Hematopoietic multipotent progenitor cell (in vitro differentiated cells): ENCODE results near the gene ANKRD2. TPM values are rescaled to one million over a fixed set of nuclear protein-coding genes. Genes with fewer than 3 reads are reported as not detected.

Experiments
- DNase-seq, 3 donors: peaks; one replicate each; pipeline ENCODE4 v3.0.0-alpha.2; 2011 to 2015; ENCODE audit warnings: low read depth in 2 of 3, low spot score in 2 of 3
- total RNA-seq: library from RNA; depleted of rRNA; stranded (reverse); fragments of >200 nt; gene quantifications from one replicate; pipeline ENCODE4 v1.2.3, GENCODE V29; 2012

The ANKRD2 gene
- total RNA-seq, 1 donor: not detected

- no peak for DNase-seq
Observed at GRCh38 chr10:97590082-97590747, 17.6 kb downstream of the ANKRD2 start.

DNA sequence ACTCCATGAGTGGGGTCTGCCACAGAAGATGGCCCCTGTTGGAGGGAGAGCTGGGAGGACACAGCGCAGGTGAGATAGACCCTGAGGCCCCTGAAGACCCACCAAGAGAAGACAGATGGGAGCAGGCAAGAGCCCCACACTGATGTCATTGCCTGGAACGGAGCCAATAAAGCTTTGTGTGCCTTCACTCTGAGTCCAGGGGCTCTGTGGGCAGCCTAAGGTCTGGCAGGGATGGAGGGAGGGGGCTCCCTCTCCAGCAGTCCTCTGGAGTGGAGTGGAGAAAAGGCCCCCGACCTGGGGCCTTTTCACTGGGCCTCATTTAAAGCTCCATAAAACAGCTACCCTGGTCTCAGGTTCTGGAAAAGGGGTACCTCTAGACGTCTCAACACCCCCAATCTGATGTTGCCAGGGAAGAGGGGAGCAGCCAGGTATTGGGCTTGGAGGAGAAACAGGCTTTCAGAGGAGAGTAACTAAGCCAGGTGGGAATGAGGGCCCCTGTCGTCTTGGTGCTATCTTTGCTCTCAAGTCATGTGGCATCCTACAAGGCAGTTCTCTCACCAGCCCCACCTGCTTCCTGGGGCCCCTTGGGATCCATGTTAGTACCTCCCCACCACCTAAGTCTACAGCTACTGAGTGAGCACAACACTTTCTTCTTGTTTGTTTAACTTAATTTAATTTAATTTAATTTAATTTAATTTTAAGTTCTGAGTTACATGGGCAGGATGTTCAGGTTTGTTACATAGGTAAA is 18.3 kb downstream of the ANKRD2 start:
- no peak for DNase-seq

GRCh38 chr10:97593421-97593820 is 20.8 kb downstream of the ANKRD2 start:
- DNase-seq: no peak

GRCh38 chr10:97596101-97597082 is 23.8 kb downstream of the ANKRD2 start:
- no peak for DNase-seq

DNA sequence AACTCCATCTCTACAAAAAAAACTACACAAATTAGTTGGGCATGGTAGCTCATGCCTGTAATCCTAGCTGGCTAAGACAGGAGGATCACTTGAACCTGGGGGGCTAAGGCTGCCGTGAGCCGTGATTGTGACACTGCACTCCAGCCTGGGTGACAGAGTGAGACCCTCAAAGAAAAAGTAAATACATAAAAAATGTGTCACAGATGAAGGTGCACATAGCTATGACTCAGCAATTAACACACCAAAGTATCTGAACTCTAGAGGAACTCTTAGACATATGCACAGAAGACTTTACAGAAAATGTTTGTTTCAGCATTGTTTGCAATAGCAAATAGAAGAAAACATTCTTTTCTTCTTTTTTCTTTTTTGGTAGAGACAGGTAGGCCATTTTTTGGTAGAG is 25.2 kb downstream of the ANKRD2 start:
- peak in 1 of 3 donors; percentile 20 for DNase-seq

GRCh38 chr10:97598407-97599271 is 26.1 kb downstream of the ANKRD2 start:
- no peak for DNase-seq

DNA sequence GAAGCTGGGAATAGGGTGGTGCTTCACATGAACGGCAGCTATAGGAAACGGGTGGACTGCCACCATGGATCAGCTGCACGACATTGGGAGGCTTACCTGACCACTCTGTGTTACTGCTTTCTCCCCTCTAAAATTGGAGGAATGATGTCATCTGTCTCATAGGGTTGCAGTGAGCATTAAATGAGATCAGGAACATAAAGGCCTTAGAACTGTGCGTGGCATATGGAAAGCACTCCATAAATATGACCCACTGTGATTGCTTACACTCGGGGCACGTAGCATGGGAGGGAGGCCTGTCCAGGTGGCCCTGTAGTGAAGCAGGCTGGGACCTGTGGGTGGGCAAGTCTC is 26.7 kb downstream of the ANKRD2 start:
- no peak for DNase-seq

- no peak for DNase-seq
Observed at GRCh38 chr10:97600616-97601015, 28.0 kb downstream of the ANKRD2 start.

GRCh38 chr10:97601268-97602215 is 29.0 kb downstream of the ANKRD2 start:
- DNase-seq: no peak

DNA sequence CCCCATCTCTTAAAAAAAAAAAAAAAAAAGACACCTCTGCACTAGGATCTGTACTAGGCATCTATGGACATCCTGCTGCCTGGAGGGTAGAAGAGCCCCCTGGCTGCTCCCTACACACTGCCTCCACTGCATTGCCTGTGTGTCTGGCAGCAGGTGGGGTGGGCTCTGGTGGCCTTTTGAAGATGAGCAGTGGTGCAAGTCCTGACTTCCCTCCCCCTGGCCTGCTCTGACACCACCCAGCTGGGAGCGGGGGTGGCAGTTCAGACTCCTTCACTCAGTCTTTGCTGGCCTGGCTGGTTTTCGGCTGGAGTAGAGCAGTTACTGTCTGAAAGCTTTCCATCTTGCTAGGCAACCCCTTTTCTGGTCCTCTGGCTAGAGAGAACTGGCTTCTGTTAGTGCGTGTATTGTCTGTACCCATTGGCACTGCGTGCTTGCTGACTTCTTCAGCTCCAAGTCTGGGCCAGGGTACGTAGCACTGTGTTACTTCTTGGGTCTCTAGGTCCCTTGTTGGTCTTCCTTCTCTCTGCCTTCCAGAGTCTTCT is 34.6 kb downstream of the ANKRD2 start:
- no peak for DNase-seq

- no peak for DNase-seq
Observed at GRCh38 chr10:97608991-97609561, 36.5 kb downstream of the ANKRD2 start.

GRCh38 chr10:97611473-97611872 is 38.9 kb downstream of the ANKRD2 start:
- DNase-seq: no peak

DNA sequence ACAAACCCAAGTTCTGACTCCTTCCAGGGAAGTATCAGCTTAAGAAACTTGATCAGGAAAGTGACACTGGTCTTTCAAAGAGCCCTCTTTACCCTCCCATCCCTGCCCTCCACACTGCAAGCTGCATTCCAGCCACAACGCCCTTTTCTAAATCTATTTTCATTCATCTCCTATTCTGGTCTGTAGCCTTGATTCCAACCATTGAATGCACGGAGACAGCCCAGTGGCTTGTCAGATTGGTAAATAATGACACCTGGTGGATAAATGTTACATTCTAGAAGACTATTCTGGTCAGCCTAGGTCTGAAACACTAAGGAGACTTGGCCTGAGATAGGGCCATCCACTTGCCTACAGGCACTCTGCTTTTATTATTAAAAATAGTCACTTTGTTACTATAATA is 39.8 kb downstream of the ANKRD2 start:
- peak in 1 of 3 donors; percentile 38 for DNase-seq

GRCh38 chr10:97618285-97618684 is 45.7 kb downstream of the ANKRD2 start:
- DNase-seq: no peak

DNA sequence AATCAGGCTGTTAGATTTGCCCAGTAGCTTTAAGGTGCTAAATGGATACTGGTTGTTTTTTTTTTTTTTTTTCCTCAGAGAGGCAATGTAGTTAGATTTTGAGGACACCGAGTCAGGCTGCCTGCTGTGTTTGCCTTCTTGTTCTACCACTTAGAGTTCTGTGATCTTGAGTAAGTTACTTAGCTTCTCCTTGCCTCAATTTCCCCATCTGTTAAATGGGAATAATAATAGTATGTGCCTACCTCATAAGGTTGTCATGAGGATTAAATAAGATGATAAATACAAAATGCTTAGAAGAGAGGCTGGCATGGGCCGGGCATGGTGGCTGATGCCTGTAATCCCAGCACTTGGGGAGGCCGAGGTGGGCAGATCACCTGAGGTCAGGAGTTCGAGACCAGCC is 46.2 kb downstream of the ANKRD2 start:
- DNase-seq: no peak

GRCh38 chr10:97623277-97623676 is 50.7 kb downstream of the ANKRD2 start:
- no peak for DNase-seq

DNA sequence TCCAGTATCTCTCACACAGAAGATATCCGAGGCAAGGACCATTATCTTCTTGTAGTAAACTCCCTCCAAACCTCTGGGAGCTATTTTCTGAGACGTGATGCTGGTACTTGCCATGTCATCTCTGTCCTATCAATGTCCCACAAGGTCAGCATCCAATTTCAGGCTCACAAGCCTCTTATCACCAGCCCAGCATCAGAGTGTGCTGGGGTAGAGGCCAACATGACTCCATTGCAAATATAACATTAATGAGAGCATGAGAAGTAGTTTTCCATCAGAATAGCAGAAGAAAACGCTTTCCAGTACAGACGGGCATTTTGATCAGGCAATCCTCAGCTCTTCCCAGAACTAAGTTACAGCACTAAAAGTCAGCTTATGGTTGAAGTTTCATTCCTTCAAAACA is 55.2 kb downstream of the ANKRD2 start:
- DNase-seq: no peak

DNA sequence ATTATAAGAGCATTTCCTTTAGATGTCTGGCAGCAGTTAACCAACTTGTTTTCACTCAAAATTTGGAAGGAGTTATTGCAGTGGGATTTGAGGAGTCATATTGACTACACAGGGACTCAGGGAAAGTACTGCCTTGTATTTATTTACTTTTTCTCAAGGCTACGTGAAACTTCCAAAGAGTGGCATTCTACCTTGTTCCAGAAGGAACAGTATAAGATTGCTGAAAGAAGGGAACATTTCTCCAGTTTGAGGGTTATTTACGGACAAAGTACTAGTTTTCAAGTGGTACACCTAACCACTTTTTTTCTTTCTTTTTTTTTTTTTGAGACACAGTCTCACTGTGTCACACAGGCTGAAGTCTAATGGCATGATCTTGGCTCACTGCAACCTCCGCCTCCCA is 55.6 kb downstream of the ANKRD2 start:
- no peak for DNase-seq

GRCh38 chr10:97629289-97629688 is 56.7 kb downstream of the ANKRD2 start:
- no peak for DNase-seq
